ENCODE measurements around the gene PIK3R6.

Gene PIK3R6

GRCh38 chr17:8867361-8867981, at the start of gene PIK3R6:
Gene PIK3R6 (minus strand): TSS chr17:8867674. CDS start chr17:8849794, 17,880 bp downstream.
- no peak for DNase-seq

GRCh38 chr17:8916466-8916865, 49.0 kb upstream of the PIK3R6 start:
- DNase-seq = no peak

- DNase-seq = no peak
Observed at GRCh38 chr17:8914554-8914953, 47.1 kb upstream of the PIK3R6 start.

- no peak for DNase-seq
Observed at GRCh38 chr17:8913879-8914278, 46.4 kb upstream of the PIK3R6 start.

- DNase-seq = no peak
Observed at GRCh38 chr17:8913091-8913490, 45.6 kb upstream of the PIK3R6 start.

DNA sequence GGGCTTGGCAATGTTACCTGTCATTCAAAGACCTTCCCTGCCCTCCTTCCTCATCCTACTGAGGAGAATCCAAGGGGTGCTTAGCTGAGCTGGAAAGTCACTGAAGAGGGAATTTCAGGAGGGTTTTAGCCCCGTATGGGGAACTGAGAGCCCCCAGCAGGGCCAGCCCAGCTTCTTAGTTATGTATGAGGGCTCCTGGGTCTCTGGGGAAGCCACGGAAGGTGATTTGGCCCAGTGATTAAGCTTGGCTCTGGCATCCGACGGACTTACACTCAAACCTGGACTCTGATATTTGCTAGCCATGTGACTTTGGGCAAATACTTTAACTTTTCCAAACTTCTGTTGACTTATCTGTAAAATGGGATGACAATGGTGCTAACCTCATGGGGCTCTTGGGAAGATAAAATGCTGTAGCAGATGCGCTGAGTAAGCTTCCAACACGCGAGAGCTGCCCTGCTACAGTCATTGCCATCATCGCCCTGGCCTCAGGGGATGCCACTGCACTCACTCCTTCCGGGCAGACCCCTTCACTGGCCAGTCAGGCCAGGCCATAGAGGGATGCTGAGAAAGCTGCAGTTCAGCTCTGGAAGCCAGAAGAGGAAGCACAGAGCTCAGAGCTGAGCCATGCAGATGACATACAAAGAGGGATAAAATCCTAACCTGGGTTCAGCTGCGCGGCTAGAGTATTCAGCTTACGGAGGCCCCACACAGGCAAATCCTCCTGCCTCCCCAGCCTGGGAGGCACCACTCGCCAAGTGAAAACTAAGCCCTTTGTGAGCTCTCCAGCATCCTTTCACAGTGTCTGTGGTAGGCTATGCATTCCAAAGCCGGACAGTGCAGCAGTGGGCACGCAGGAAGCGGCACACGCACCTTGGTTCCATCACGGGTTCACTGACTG, 44.9 kb upstream of the PIK3R6 start:
- DNase-seq = no peak

- no peak for DNase-seq
Observed at GRCh38 chr17:8910969-8911604, 43.6 kb upstream of the PIK3R6 start.

GRCh38 chr17:8909586-8910270, 42.3 kb upstream of the PIK3R6 start:
- DNase-seq = no peak

GRCh38 chr17:8905331-8905730, 37.9 kb upstream of the PIK3R6 start:
- no peak for DNase-seq

DNA sequence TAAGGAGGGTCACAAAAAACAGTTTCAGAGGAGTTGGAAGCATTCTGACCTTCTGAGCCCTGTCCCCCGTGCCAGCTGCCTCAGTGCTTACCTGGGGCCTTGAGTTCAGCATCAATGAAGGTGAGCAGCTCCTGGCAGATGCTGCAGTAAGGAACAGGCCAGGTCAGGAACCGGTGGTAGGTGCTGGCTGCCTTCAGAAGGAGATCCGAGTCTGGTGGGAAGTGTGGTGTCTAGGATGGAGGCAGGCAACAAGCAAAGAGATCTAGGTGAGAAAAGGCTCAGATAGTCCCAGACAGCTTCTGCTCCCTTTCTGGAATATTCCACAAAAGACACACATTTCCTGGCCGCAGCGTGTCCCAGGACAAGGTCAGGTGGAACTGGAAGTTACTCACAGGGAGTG, 37.2 kb upstream of the PIK3R6 start:
- no peak for DNase-seq

DNA sequence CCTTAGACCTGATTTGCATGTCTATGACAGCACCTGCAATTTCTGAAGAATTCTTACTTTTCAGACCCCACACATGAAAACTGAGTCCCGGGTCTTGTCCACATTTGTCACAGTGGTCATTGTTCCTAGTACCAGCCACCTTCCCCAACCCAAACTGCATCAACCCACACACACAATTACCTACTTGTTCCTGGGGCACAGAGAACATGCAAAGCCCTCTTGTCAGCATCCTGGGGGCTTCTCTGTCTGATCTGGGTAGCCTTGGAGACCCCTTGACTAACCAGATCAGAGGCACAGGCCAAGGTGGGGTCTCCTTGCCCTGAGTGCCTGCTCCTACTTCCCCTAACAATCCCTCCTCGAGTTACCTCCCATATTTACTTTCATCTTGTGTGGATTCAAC, 36.7 kb upstream of the PIK3R6 start:
- DNase-seq = no peak

- no peak for DNase-seq
Observed at GRCh38 chr17:8900626-8901585, 33.4 kb upstream of the PIK3R6 start.

GRCh38 chr17:8900207-8900606, 32.7 kb upstream of the PIK3R6 start:
- DNase-seq = no peak

DNA sequence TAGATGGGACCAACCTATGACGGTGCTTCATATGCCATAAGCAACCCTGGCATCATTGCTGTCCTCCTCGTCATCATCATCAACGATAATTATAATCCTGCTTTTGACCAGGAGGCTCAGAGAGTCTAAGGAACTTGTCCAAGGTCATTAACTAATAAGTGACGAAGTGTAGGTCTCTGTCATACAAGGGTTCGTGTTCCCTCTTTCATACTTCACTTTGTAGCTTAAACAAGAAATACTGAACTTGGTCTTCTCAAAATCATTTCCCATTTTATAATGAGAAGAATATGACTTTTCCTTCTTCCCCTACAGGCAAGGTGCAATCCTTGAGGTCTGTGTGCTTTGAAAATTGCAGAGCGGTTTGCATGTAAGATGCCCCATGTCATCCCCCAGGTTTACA, 31.2 kb upstream of the PIK3R6 start:
- no peak for DNase-seq

DNA sequence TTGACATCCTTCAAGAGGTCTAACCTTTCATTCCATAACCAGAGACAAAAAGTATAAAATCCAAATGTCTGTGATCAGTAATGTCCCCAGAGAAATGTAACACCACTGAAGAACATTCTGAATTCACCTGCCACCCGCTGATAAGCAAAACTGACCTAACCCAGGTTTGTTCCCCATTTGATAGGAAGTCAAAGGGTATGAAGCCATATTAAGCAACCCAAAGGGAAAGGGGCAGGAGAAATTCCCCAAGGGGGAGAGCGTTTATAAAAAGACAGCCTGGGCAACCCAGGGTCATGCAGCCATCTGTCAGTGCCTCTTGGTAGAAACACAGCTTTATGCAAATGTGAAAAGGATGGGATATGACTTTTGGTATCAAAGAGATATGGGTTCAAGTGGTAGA, 30.7 kb upstream of the PIK3R6 start:
- DNase-seq = no peak

DNA sequence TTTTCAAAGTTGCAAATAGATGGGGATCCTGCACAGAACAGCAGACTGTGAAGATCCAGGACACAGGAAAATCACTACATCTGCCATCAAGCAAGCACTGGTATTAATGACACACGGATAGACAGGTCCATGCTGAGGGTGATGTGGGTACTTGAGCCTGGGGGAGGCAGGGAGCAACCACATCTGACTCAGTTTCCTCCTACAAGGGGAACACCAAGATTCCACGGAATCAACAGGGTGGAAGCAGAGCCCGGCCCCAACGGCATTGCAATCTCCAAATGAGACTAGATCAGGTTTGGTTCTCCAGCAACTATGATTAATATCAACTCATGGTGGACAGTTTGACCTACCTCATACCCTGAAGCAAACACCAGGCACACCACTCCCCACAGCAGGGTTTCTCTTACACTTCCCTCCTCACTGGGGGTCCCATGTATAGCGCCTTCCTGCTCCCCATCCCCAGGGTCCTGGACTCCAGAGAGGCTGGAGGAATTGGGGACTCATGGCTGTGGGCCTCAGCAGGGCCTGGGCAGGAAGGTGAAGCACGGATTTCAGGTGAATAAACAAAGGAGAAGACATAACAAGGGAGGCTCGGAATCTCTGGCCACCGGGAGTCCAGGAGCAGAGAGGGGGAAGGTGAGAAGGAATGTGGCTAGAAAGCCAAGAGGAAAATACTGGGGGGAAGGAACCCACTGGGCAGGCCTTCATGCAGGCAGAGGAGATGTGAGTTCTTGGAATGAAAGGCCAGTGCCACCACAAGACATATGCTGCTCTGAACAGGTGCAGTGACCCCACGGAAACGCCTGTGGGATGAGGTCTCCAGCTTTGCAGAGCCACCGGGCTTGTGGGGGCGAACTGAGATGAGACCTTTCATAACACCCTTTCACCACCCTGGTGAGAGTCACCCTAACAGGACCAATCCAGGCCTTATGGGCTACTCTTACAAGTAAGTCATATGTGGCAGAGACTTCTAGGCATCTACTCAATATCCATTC, 29.5 kb upstream of the PIK3R6 start:
- DNase-seq = no peak

- no peak for DNase-seq
Observed at GRCh38 chr17:8896087-8896486, 28.6 kb upstream of the PIK3R6 start.

DNA sequence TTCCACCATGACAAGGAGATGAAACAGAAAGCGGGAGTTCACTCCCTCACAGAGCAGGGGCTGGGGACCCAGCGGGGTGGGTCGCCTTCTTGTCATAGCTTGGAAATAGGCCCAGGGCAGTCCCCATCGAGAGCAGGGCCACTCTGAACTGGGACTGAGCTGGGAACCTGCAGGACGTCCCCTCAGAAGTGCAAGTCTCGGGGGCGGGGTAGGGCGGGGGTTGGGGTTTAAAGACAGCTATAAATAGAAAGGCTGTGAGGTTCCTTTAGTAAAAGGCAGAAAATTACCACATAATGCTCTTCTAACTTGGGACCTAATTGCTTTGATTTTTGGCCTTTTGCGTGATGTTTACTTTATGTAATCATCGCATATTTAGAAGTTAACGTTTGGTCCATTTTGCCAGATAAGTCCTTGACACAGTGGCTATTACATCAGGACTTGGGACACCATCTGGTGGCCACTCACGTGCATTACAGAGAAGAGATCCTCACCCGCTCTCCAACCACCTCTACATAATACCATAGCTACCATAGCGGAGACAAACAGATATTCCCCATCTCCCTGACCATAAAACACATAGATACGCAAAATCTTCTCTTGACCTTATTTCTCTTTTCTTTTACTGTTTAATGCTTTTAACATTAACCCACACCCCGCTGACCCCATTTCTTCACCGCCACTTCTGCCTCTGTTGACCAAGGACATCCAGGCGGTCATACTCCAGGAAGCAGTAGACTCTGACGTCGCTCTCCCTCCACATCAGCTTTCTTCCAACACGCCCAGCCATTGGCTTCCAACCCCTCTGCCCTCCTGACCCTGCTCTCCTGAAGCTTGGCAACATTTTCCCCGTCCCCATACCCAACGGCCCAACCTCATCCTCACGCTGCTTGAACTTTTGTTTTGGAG, 27.5 kb upstream of the PIK3R6 start:
- DNase-seq = peak; percentile 52

DNA sequence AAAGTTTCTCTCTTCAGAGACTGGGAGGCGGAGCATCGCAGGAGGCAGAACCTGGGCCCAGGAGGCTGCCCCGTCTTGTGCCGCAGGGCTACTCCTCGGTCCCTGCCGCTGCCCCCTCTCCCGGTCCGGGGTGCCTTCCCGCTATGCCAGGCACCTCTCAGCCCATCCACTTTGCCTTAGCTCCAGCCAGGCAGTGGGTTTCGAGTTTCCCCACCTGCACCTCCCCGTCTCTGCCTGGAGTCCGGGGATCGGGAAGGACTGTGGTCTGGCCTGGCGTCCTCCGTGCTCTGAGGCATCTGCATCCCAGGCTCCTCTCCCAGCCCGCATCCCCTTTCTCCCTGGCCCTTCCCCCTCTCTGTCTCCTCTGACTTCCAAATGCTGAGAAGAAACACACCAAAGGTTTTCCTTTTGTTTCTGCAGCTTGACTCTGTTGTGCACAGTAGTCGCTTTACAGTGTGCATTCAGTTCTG, 26.8 kb upstream of the PIK3R6 start:
- no peak for DNase-seq

All from activated naive CD4-positive, alpha-beta T cell treated with Interleukin-2 at 50 U/mL for 16 hours (primary cell).